ENCODE measurements around the gene MACF1. TPM values are rescaled to one million over a fixed set of nuclear protein-coding genes. Genes with fewer than 3 reads are reported as not detected.

The MACF1 gene
- total RNA-seq, 1 experiment from 2014 or later: 190 TPM

- Histone ChIP-seq H3K79me1 (ENCODE audit: insufficient read depth, low read depth, low read length, poor library complexity, severe bottlenecking) (no peaks in the 10 kb centered on the region), H3K56ac (ENCODE audit: insufficient read length, low read depth, low read length) (no peak overlapping the region), H3K79me2 (ENCODE audit: insufficient read depth, low read length) (no peaks in the 10 kb centered on the region), H2BK120ac (ENCODE audit: low read depth, low read length, poor library complexity, severe bottlenecking) (no peak overlapping the region), H2BK20ac (ENCODE audit: low read depth, low read length, poor library complexity, severe bottlenecking) (no peak overlapping the region), H4K20me1 (ENCODE audit: control insufficient read depth, insufficient read depth, insufficient read length) (no peaks in the 10 kb centered on the region), H4K5ac (ENCODE audit: insufficient read length, low read depth, low read length) (no peak overlapping the region), H2AFZ (ENCODE audit: low read length) (no peak overlapping the region), H3K23me2 (ENCODE audit: insufficient read length, low read depth, low read length, poor library complexity, severe bottlenecking) (no peaks in the 10 kb centered on the region), H3K18ac (ENCODE audit: insufficient read length, low read depth, low read length) (no peak overlapping the region), H3K9me3 (ENCODE audit: control insufficient read depth, low read depth, low read length) (no peaks in the 10 kb centered on the region), H2BK12ac (ENCODE audit: insufficient read length, low read depth, low read length) (no peak overlapping the region), H3T11ph (ENCODE audit: low read length) (no peak overlapping the region), H3K9ac (ENCODE audit: extremely low read depth, insufficient read length, low read length) (no peak overlapping the region), H3K27ac (ENCODE audit: insufficient read length, low read depth, low read length) (no peak overlapping the region), H3K4ac (ENCODE audit: low read depth, low read length) (no peak overlapping the region), H2AK5ac (ENCODE audit: insufficient read length, low read length) (no peak overlapping the region), H4K91ac (ENCODE audit: insufficient read length, low read depth, low read length) (no peak overlapping the region), H3K4me1 (ENCODE audit: insufficient read depth, low read length) (no peaks in the 10 kb centered on the region), H2BK15ac (ENCODE audit: low read depth, low read length) (no peak overlapping the region), H3K4me2 (ENCODE audit: insufficient read depth, insufficient read length, low read length) (no peak overlapping the region), H3K23ac (ENCODE audit: insufficient read length, low read depth, low read length) (no peak overlapping the region), H2BK5ac (ENCODE audit: insufficient read length, low read length) (no peak overlapping the region), H4K8ac (replicated peaks; ENCODE audit: insufficient read length, low read depth, low read length) (no peak overlapping the region), H3K14ac (ENCODE audit: insufficient read depth, low read length) (no peak overlapping the region), H3K27me3 (ENCODE audit: insufficient read depth, low read length) (no peaks in the 10 kb centered on the region)
- peak overlapping the region in 2 of 3 experiments; percentile 13 to 30; a peak in 2 of 7 replicates for H3K27ac Mint-ChIP-seq
- no peaks in the 10 kb centered on the region for H3K9me3 Mint-ChIP-seq
- WGBS (ENCODE audit: extremely low coverage, insufficient read length, low lambda C conversion rate): no CpG with 5 or more reads among the region's 12 CpGs
- H3K4me1 Mint-ChIP-seq: peaks cover 11 to 12% of the 10 kb centered on the region in 2 experiments
- H3K27me3 Mint-ChIP-seq (ENCODE audit: low read depth): no peaks in the 10 kb centered on the region
- no peak for TF ChIP-seq CTCF (conservative IDR thresholded peaks at IDR 0.05)
- no peak for DNase-seq
- H3K4me3 Mint-ChIP-seq: no peak overlapping the region
- H3K36me3 Mint-ChIP-seq (ENCODE audit: insufficient read depth in 1 of 3, low read depth in 3 of 3): peaks cover 25 to 77% (median 70%) of the 10 kb centered on the region in 3 experiments
Measured at GRCh38 chr1:39344394-39345154, 140.1 kb downstream of the MACF1 start.
